GM21717 (cell line): ENCODE data around the gene GPR39.

Experiments
- ATAC-seq: cut with Tn5 transposase; IDR thresholded peaks from one replicate; pipeline ENCODE4 v1.9.1; 2021; ENCODE audit warnings: mild to moderate bottlenecking, moderate library complexity; ENCODE audit not compliant: unreplicated experiment

The GPR39 gene

DNA sequence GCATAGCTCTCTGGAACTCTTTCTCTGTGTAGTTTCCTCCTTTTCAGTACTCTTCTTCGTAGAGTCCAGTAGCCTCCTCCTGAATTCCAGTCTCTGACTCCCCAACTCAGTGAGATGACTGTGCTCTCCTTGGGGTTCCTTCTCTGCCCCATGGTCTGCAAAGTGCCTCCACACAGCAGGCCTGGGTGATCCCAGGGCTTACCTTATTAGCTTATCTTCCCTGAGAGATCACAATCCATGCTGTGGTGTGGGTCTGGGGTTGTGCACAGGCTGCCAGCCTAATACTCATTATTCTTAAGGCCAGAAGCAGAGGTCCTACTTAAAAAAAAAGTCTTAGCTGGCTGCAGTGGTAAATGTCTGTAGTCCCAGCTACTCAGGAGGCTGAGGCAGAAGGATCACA is 4.6 kb upstream of the GPR39 start:
- no peak for ATAC-seq

DNA sequence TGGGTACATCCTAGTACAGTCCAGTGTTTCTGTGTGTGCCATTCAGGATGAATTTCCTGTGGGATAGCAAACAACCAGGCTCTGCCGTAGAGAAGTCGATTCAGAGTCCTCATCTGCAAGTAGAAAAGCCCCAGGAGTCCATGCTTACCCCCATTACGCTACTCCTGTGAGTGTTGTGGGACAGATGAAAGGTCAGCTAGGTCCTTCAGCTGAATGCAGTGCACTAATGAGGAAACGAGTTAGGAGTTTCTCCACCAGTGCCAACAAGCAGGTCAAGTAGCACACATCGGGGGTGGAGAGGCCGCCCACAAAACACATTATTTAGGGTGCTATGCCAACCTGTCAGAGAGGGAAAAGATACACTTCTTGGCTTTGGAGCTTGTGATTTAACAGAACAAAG is 2.5 kb upstream of the GPR39 start:
- ATAC-seq, result no peak

GRCh38 chr2:132415256-132415914 is 1.2 kb upstream of the GPR39 start:
- no peak for ATAC-seq

- no peak for ATAC-seq
Observed at GRCh38 chr2:132415915-132416722, 486 bp upstream of the GPR39 start.

- ATAC-seq, result no peak
Observed at GRCh38 chr2:132417430-132418035, 928 bp downstream of the GPR39 start.

DNA sequence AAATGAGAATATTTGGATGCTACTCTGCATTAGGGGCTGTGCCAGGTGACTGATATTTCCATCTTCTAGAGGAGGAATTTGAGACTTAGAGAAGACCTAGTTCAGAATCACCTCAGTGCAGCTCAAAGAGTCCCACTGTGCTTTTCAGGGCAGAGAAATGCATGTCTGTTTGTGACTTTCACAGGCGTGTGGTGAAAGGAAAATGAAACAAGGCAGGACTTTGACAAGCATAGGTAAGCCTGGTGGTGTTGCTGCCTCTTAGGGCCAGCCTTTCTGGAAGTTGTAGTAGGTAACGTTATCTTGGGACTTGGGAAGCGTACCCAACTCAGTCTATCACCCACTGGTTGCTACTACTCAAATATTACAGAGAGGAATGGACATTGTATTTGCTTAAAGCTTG is 2.6 kb downstream of the GPR39 start:
- no peak for ATAC-seq

DNA sequence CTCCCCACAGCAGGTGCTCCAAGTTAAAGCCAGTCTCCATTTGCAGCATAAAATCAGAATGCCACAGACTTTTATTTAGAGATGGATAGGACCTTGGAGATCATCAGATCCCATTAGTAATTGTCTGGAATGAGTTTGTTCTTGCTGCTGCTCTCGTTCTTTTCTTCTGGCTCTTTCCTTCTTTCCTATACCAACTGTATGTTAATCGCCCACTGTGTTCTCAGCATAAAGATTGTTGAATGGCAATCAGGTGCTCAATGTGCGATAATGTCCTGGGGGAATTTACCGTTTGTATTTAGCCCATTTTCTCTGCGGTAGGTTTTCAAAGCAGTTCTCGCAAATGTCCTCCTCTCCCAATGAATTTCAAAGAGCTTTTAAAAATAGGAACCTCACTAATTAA is 3.3 kb downstream of the GPR39 start:
- no peak for ATAC-seq

- ATAC-seq, result no peak
Observed at GRCh38 chr2:132420816-132421805, 4.5 kb downstream of the GPR39 start.

GRCh38 chr2:132422736-132423135 is 6.1 kb downstream of the GPR39 start:
- ATAC-seq, result no peak

- no peak for ATAC-seq
Observed at GRCh38 chr2:132424526-132425121, 8.0 kb downstream of the GPR39 start.

DNA sequence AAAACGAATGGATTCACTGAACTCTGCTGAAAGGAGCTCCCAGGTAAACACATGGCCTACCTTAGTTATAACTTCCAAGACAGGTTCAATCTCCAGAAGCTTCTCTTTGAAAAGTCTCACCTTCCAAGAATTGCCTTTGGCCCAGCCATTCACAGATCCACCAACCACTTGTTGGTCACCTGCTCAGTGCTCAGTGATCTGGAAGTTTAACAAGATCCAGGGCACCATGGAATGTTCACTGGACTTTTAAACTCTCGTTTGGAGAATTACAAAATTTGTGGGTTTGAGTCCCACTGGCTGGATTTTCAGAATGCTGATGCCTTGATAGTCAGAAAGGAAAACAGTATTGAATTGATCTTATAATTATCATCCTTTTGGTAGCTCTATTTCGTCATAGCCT is 9.4 kb downstream of the GPR39 start:
- no peak for ATAC-seq

GRCh38 chr2:132426656-132427055 is 10.1 kb downstream of the GPR39 start:
- no peak for ATAC-seq

DNA sequence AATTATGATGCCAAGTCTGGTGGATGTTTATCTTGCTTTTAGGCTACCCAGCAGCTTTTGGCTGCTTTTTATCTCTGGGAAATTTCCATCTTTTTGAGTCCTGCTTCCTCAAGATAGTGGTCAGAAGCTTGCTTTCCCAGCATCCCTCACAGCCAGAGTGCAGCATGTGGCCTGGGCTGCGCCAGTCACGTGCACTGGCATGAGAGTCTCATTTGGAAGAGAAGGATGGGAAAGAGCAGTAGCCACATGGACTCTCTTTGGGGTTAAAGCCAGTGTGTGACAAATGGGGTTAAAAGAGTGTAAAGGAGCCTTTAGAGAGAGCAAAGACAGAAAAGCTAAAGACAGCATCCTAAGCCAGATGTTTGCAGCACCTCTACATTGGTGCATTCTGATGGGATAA is 12.7 kb downstream of the GPR39 start:
- no peak for ATAC-seq

DNA sequence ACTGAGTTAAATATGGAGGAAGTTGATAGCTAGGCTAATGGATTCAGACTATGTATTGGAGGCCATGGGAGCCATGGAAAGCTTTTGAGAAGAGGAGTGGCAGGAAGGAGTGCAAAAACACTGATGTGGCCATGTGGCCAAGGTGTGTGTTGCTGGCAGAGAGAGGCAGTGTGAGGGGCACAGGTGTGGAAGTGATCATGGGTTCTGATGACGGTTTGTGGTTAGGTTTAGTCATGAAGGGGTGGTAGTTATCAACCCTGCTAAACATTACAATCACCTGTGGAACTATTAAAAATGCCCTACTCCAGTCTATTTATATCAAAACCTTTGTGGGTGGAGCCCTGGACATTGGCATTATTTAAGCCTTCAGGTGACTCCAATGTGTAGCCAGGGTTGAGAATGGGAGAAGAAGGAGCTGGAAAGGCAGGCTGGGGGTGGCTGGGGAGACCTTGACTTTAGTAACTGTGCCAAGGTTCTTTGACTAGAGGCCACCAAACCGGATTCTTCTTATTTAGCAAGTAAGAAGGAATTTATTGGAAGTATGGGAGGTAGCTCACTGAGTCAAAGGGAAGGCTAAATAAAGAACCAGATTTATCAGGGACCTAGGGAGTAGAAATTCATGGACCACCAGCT is 13.5 kb downstream of the GPR39 start:
- no peak for ATAC-seq

DNA sequence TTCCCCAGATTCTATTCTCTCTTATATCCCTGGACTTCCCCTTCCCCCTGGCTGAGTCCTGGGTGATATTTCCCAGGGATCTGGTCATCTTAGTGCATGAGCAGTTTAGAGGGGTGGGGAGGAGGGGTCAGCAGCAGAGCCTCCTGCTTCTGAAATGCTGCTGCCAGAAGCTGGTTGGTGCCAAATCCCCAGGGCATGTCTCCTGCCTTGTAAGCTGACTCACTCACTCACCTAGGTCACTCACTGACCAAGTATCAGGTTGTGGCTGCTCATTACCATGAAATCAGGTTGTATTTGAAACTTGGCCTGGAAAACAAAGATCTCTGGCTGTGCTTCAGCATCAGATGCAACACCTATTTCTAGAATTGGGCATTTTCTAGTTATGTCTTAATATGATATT is 14.3 kb downstream of the GPR39 start:
- no peak for ATAC-seq

GRCh38 chr2:132437852-132438669 is 21.5 kb downstream of the GPR39 start:
- no peak for ATAC-seq

DNA sequence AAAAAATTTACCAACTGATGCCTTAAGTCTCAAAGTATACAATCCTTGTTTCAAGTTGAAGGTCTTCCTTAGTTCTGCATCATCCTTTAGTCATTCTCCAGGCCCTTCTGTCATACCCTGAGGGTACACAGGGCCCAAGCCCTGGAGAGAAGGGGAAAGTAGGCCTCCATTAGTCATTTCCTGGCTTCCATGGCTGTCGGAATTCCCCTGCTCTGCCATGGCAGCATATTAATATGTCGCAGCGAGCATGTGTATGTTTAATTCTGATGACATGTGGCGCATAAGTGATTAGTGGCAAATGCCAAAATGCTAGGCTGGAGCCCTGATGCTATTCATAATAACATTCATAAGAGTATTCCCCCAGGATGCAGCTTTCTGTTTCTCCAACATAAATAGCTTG is 22.1 kb downstream of the GPR39 start:
- ATAC-seq, result no peak

- no peak for ATAC-seq
Observed at GRCh38 chr2:132439703-132440398, 23.2 kb downstream of the GPR39 start.

DNA sequence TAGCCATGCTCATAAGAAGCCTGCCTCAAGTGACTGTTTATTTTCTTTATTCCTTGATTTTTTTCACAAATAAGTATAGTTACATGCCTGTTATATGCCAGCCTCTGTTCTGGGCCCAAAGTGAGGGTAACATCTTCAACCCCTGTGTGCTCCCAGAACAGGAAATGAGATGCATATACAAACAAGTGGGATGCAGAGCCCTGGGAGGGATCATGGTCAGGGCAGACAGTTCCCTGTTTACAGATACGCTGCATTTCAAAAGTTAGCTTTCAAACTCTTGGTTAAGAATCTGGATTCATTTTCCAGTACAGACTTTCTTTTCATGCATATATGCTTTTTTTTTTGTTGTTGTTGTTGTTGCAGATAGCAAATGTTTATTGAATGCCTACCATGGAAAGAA is 24.4 kb downstream of the GPR39 start:
- no peak for ATAC-seq
